HG03196 (cell line): ENCODE measurements around the gene PLEKHA7.

Experiments used
- ATAC-seq: cut with Tn5 transposase; IDR thresholded peaks from one replicate; pipeline ENCODE4 v1.9.1; 2021; ENCODE audit not compliant: unreplicated experiment

Gene PLEKHA7

GRCh38 chr11:16846305-16846704, 167.9 kb downstream of the PLEKHA7 start:
- ATAC-seq: no peak

GRCh38 chr11:16844268-16844771, 169.9 kb downstream of the PLEKHA7 start:
- no peak for ATAC-seq

- ATAC-seq: no peak
Measured at GRCh38 chr11:16843294-16843693, 170.9 kb downstream of the PLEKHA7 start.

- no peak for ATAC-seq
Measured at GRCh38 chr11:16841984-16842383, 172.2 kb downstream of the PLEKHA7 start.

GRCh38 chr11:16841481-16841880, 172.7 kb downstream of the PLEKHA7 start:
- ATAC-seq: no peak

- ATAC-seq: no peak
Measured at GRCh38 chr11:16840951-16841350, 173.3 kb downstream of the PLEKHA7 start.

- no peak for ATAC-seq
Measured at GRCh38 chr11:16839821-16840220, 174.4 kb downstream of the PLEKHA7 start.

- no peak for ATAC-seq
Measured at GRCh38 chr11:16834384-16834783, 179.8 kb downstream of the PLEKHA7 start.

- no peak for ATAC-seq
Measured at GRCh38 chr11:16833026-16833425, 181.2 kb downstream of the PLEKHA7 start.

GRCh38 chr11:16832193-16832539, 182.0 kb downstream of the PLEKHA7 start:
- no peak for ATAC-seq

- ATAC-seq: no peak
Measured at GRCh38 chr11:16831316-16832192, 182.7 kb downstream of the PLEKHA7 start.

GRCh38 chr11:16827139-16827538, 187.1 kb downstream of the PLEKHA7 start:
- ATAC-seq: no peak

- no peak for ATAC-seq
Measured at GRCh38 chr11:16825968-16826367, 188.2 kb downstream of the PLEKHA7 start.

GRCh38 chr11:16825101-16825500, 189.1 kb downstream of the PLEKHA7 start:
- no peak for ATAC-seq

- ATAC-seq: peak; percentile 83
Measured at GRCh38 chr11:16820324-16821092, 193.7 kb downstream of the PLEKHA7 start.

GRCh38 chr11:16818284-16818683, 195.9 kb downstream of the PLEKHA7 start:
- ATAC-seq: no peak

GRCh38 chr11:16817351-16817750, 196.9 kb downstream of the PLEKHA7 start:
- ATAC-seq: no peak

GRCh38 chr11:16816358-16817270, 197.6 kb downstream of the PLEKHA7 start:
- no peak for ATAC-seq

GRCh38 chr11:16815047-16815767, 199.0 kb downstream of the PLEKHA7 start:
- no peak for ATAC-seq

GRCh38 chr11:16814410-16815046, 199.7 kb downstream of the PLEKHA7 start:
- no peak for ATAC-seq
